ENCODE measurements around the gene MAGEB6.

DNA sequence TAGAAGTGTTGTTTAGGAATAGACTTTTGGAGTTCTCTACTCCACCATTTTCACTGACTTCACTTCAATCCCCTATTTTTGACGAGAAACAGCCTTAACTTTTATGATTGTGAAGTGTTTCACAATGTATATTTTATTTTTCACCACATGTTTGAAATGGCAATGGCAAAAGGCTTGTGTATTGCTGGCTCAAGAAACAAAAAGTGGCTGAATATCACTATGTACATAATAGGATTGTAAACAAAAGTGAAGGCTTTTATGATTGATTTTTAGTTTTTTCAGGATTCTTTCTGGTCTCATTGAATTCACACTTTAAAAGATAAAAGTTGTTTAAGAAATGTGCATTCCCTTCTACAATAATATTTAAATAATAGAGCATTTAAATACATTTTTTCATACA lies 41.9 kb downstream of the MAGEB6 start:
- TF ChIP-seq, protein P1, sequence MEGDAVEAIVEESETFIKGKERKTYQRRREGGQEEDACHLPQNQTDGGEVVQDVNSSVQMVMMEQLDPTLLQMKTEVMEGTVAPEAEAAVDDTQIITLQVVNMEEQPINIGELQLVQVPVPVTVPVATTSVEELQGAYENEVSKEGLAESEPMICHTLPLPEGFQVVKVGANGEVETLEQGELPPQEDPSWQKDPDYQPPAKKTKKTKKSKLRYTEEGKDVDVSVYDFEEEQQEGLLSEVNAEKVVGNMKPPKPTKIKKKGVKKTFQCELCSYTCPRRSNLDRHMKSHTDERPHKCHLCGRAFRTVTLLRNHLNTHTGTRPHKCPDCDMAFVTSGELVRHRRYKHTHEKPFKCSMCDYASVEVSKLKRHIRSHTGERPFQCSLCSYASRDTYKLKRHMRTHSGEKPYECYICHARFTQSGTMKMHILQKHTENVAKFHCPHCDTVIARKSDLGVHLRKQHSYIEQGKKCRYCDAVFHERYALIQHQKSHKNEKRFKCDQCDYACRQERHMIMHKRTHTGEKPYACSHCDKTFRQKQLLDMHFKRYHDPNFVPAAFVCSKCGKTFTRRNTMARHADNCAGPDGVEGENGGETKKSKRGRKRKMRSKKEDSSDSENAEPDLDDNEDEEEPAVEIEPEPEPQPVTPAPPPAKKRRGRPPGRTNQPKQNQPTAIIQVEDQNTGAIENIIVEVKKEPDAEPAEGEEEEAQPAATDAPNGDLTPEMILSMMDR (conservative IDR thresholded peaks at IDR 0.05 in 1 of 2, IDR thresholded peaks at IDR 0.05 in 1 of 2; ENCODE audit: extremely low read depth in 1 of 2, insufficient read depth in 1 of 2, low read depth in 1 of 2, low read length in 2 of 2), result no peak
- no peak for TF ChIP-seq EZH2 (IDR thresholded peaks at IDR 0.05; ENCODE audit: borderline replicate concordance, low read length)

Data from mammary epithelial cell (primary cell).